ENCODE results near the gene BAZ1A. TPM values are rescaled to one million over a fixed set of nuclear protein-coding genes. Genes with fewer than 3 reads are reported as not detected.
"Not testable (repeated sequence)": the region's sequence is repeated elsewhere in the genome, so short reads cannot be mapped to it uniquely, and the experiment has no call there.

Gene BAZ1A
- total RNA-seq, 2 donors from 2014 or later: 3.4 to 11.8 TPM

GRCh38 chr14:34810028-34810427, 65.1 kb downstream of the BAZ1A start:
- H3K27me3 ChIP-seq: no peaks in the 10 kb centered on the region
- H3K9me3 ChIP-seq: no peaks in the 10 kb centered on the region
- H3K27ac ChIP-seq: no peak overlapping the region
- H3K4me1 ChIP-seq: no peaks in the 10 kb centered on the region
- no peaks in the 10 kb centered on the region for H3K36me3 ChIP-seq
- no peak for DNase-seq (ENCODE audit: low spot score)
- H3K4me3 ChIP-seq: no peak overlapping the region
- TF ChIP-seq CTCF (IDR thresholded peaks at IDR 0.05): no peak

- H3K36me3 ChIP-seq: peaks cover 12% of the 10 kb centered on the region
- H3K9me3 ChIP-seq: no peaks in the 10 kb centered on the region
- no peak for DNase-seq (ENCODE audit: low spot score)
- no peaks in the 10 kb centered on the region for H3K27me3 ChIP-seq
- no peak overlapping the region for H3K27ac ChIP-seq
- no peak for TF ChIP-seq CTCF (IDR thresholded peaks at IDR 0.05)
- no peak overlapping the region for H3K4me3 ChIP-seq
- no peaks in the 10 kb centered on the region for H3K4me1 ChIP-seq
Measured at GRCh38 chr14:34806257-34806656, 68.9 kb downstream of the BAZ1A start.

GRCh38 chr14:34804933-34805332, 70.2 kb downstream of the BAZ1A start:
- Histone ChIP-seq H3K27ac (no peak overlapping the region), H3K9me3 (no peaks in the 10 kb centered on the region), H3K4me1 (no peaks in the 10 kb centered on the region), H3K36me3 (peaks cover 20% of the 10 kb centered on the region), H3K27me3 (no peaks in the 10 kb centered on the region), H3K4me3 (no peak overlapping the region)
- TF ChIP-seq CTCF (IDR thresholded peaks at IDR 0.05): no peak
- DNase-seq (ENCODE audit: low spot score): no peak

GRCh38 chr14:34798861-34799260, 76.3 kb downstream of the BAZ1A start:
- H3K4me1 ChIP-seq; H3K27ac ChIP-seq; DNase-seq (ENCODE audit: low spot score); H3K27me3 ChIP-seq; H3K9me3 ChIP-seq; H3K4me3 ChIP-seq: not testable (repeated sequence)
- H3K36me3 ChIP-seq: peaks cover 40% of the 10 kb centered on the region

- H3K27ac ChIP-seq: no peak overlapping the region
- no peaks in the 10 kb centered on the region for H3K9me3 ChIP-seq
- H3K36me3 ChIP-seq: peaks cover 40% of the 10 kb centered on the region
- H3K27me3 ChIP-seq: no peaks in the 10 kb centered on the region
- no peaks in the 10 kb centered on the region for H3K4me1 ChIP-seq
- DNase-seq (ENCODE audit: low spot score): no peak
- no peak for TF ChIP-seq CTCF (IDR thresholded peaks at IDR 0.05)
- no peak overlapping the region for H3K4me3 ChIP-seq
Measured at GRCh38 chr14:34797747-34798583, 77.2 kb downstream of the BAZ1A start.

- no peak for DNase-seq (ENCODE audit: low spot score)
- Histone ChIP-seq H3K27ac (no peak overlapping the region), H3K27me3 (no peaks in the 10 kb centered on the region), H3K4me3 (no peak overlapping the region), H3K9me3 (no peaks in the 10 kb centered on the region), H3K4me1 (no peaks in the 10 kb centered on the region), H3K36me3 (peaks cover 41% of the 10 kb centered on the region)
- TF ChIP-seq CTCF (IDR thresholded peaks at IDR 0.05): no peak
Measured at GRCh38 chr14:34796902-34797301, 78.3 kb downstream of the BAZ1A start.

All from right atrium auricular region (tissue), 2 donors.